T-helper 2 cell treated with Interferon-gamma antibody and Interleukin-4, amounts not matched to agents 5 μg/mL and 100 μg/mL, for 36 hours (primary cell): ENCODE data around the gene PTPRJ.

Experiments
- DNase-seq: peaks from one replicate; pipeline ENCODE4 v3.0.0; 2021; ENCODE audit warnings: low spot score
- H3K27ac Mint-ChIP-seq: one replicate; pipeline ENCODE4 v1.8.0; 2021; ENCODE audit warnings: mild to moderate bottlenecking, mixed read lengths
- H3K27me3 Mint-ChIP-seq: one replicate; pipeline ENCODE4 v1.8.0; 2021; ENCODE audit warnings: low read depth, mixed read lengths
- H3K36me3 Mint-ChIP-seq: one replicate; pipeline ENCODE4 v1.8.0; 2021; ENCODE audit warnings: low read depth, mixed read lengths
- H3K4me1 Mint-ChIP-seq: one replicate; pipeline ENCODE4 v1.8.0; 2021; ENCODE audit warnings: low read depth, mixed read lengths
- H3K4me3 Mint-ChIP-seq: one replicate; pipeline ENCODE4 v1.8.0; 2022; ENCODE audit warnings: mild to moderate bottlenecking, moderate library complexity, mixed read lengths
- H3K9me3 Mint-ChIP-seq: one replicate; pipeline ENCODE4 v1.8.0; 2021; ENCODE audit warnings: mixed read lengths

Gene PTPRJ

GRCh38 chr11:48093795-48094642 is 113.7 kb downstream of the PTPRJ start:
- Mint-ChIP-seq H3K4me3 (no peak overlapping the region), H3K27ac (peak overlapping the region; percentile 10), H3K4me1 (peaks cover 61% of the 10 kb centered on the region)

GRCh38 chr11:48094643-48095339 is 114.4 kb downstream of the PTPRJ start:
- peaks cover 22% of the 10 kb centered on the region for H3K36me3 Mint-ChIP-seq
- no peaks in the 10 kb centered on the region for H3K27me3 Mint-ChIP-seq
- H3K4me1 Mint-ChIP-seq = peaks cover 62% of the 10 kb centered on the region
- DNase-seq = no peak
- no peak overlapping the region for H3K4me3 Mint-ChIP-seq
- H3K27ac Mint-ChIP-seq = peak overlapping the region; percentile 51
- H3K9me3 Mint-ChIP-seq = no peaks in the 10 kb centered on the region

More at GRCh38 chr11:48093795-48094642, 113.7 kb downstream of the PTPRJ start:
- Mint-ChIP-seq H3K36me3 (peaks cover 17% of the 10 kb centered on the region), H3K9me3 (no peaks in the 10 kb centered on the region), H3K27me3 (no peaks in the 10 kb centered on the region)
- DNase-seq = peak; percentile 2

DNA sequence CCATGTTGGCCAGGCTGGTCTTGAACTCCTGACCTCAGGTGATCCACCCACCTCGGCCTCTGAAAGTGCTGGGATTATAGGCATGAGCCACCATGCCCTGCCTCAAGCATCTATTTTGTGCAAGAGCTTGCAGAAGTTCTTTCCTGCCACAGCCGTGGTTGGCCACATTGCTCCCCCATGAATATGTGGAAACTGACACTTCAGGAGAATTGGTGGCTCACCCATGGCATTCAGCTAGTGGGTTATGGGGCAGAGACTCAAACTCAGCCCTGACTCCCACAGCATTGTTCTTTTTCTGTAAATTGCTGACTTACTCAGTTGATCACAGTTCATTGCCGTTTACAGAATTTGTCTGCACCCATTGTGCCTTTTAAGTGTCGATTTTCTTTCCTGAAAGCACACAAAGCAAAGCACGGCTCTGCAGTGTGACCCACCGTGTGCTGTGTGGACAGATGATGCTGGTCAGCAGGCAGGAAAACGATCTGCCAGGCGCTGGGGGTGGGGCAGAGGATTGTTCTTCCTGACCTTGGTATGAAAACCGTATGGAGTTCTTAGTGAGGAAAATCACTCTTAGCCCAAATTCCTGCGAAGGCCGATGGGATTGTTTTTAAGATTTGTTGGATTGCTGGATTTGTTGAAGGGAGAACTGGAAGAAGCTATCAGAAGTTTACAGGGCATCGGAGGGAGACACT is 115.6 kb downstream of the PTPRJ start:
- Mint-ChIP-seq H3K36me3 (peaks cover 22% of the 10 kb centered on the region), H3K9me3 (no peaks in the 10 kb centered on the region), H3K4me1 (peaks cover 57% of the 10 kb centered on the region), H3K27ac (peak overlapping the region; percentile 31), H3K4me3 (no peak overlapping the region), H3K27me3 (no peaks in the 10 kb centered on the region)
- peak; percentile 33 for DNase-seq

DNA sequence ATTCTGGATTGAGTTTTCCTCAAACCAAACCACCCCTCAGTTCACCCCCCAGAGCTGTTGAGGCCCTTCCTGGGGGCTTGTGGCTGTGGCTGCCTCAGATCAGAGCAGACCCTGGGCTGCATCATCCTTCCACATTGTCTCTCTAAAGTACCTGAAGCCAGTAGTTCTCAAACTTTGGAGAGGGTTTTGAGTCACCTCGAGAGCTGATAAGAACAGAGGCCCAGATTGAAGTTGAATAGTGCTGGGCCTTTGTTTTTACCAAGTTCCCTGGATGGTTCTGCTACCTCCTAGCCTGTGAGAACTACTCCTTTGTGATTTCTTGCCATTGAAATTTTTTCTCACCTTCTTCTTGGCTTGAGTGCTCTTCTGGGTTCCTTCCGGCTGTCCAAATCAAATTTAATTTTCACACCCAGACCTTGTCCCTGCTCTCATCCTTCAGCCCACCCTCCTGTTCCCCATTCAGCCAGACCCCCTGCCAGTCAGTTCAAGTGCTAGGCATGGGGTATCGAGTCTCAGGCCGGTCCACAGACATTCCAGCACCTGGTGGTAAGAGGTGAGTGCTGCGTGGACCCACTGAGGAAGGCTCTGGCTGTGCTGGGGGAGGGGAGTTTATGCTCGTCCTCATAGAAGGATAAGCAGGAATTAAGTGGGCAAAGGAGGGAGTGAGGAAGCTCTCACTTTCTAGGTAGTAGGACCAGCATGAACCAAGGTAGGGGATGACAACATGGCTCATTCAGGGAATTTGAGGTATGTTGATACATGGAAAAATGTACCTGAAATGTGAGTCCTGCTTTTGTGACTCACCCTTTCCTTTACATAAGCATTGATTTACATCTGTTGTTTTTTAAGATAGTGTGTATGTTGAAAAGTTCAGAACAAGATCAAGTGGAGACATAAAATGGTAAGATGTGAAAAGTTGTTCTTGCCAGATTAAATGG is 116.5 kb downstream of the PTPRJ start:
- H3K9me3 Mint-ChIP-seq = no peaks in the 10 kb centered on the region
- H3K4me3 Mint-ChIP-seq = peak overlapping the region; percentile 16
- peaks cover 53% of the 10 kb centered on the region for H3K4me1 Mint-ChIP-seq
- peak overlapping the region; percentile 53 for H3K27ac Mint-ChIP-seq
- no peaks in the 10 kb centered on the region for H3K27me3 Mint-ChIP-seq
- DNase-seq = no peak
- H3K36me3 Mint-ChIP-seq = peaks cover 22% of the 10 kb centered on the region

- DNase-seq = no peak
- H3K9me3 Mint-ChIP-seq = no peaks in the 10 kb centered on the region
- peaks cover 20% of the 10 kb centered on the region for H3K36me3 Mint-ChIP-seq
- no peak overlapping the region for H3K4me3 Mint-ChIP-seq
- no peak overlapping the region for H3K27ac Mint-ChIP-seq
- peaks cover 55% of the 10 kb centered on the region for H3K4me1 Mint-ChIP-seq
- H3K27me3 Mint-ChIP-seq = no peaks in the 10 kb centered on the region
These were observed 117.7 kb downstream of the PTPRJ start for GRCh38 chr11:48098024-48098423.

DNA sequence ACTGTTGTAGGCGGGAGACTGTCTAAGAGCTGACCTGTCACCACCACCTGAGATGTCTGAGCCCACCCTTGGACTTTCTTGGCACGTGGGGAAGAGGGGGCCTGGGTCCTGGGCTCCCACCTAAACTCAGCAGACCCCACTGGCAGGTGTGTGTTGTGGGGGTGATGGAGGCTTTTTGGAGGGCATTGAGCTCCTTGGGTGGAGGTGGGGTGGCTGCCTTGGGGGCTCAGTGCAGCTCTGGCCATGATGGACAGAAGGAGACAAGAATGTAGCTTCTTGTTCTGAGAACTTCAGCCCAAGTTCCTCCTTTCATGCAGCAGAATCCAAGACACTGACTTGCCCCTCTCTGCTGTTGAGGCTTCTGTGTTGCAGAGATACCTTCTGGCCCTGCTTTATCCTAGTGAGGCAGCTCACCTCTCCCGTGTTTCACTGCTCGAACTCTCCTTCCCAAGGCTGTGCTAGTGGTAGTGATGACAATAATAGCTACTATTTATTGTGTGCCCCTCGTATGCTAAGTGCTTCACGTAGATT is 119.6 kb downstream of the PTPRJ start:
- Mint-ChIP-seq H3K27ac (no peak overlapping the region), H3K36me3 (peaks cover 17% of the 10 kb centered on the region), H3K4me3 (no peak overlapping the region), H3K9me3 (no peaks in the 10 kb centered on the region), H3K27me3 (no peaks in the 10 kb centered on the region), H3K4me1 (peaks cover 46% of the 10 kb centered on the region)
- no peak for DNase-seq

DNA sequence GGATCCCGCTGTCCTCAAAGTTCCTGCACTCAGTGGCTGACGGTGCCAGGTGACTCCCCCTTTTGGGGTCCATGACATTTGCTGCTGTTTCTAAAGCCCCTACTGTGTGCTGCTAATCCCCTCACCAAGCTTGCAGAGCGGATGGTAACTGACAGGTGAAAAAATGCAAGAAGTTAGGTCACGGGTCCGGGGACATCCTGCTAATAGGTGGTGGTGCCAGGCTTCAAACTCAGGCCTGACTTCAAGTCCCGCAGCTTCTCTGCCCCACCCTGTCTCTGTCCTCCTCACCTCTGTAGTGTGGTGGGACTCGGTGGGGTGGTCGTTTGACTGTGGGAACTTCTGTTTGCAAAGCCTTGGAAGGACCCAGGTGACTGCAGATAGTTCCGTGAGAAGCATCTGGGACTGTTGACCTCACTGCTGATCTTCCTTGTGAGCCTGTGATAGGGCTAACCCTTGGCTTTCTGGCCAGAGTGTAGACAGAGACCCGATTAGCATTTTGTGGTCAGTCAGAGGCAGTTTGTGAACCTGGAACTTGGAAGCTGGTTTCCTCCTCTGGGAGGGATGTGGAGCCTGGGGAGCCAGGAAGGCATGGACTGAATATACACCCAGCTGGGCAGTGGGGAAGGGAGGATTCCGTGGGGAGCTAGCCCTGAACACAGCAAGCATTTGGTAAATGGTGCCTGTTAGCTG is 120.8 kb downstream of the PTPRJ start:
- no peak for DNase-seq
- no peak overlapping the region for H3K4me3 Mint-ChIP-seq
- no peaks in the 10 kb centered on the region for H3K9me3 Mint-ChIP-seq
- no peaks in the 10 kb centered on the region for H3K27me3 Mint-ChIP-seq
- H3K4me1 Mint-ChIP-seq = peaks cover 49% of the 10 kb centered on the region
- peaks cover 15% of the 10 kb centered on the region for H3K36me3 Mint-ChIP-seq
- H3K27ac Mint-ChIP-seq = peak overlapping the region; percentile 8

DNA sequence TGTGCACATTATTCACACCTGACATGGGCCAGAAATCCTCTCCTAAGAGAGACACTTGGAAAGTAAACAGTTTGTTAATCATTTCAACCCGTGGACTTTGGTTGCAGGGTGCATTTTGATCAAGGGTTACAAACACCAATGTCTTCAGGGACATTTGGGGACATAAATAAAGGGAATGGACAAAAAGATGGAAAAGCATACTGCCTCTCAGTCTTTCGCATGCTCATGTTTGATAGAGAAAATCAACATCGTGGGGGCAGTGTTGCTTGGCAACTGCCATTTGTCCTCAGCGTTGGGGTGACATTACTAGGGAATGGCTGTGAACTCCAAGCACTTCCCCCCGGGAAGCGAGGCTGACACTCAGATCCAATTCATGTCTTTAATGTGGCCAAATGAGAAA is 121.6 kb downstream of the PTPRJ start:
- no peaks in the 10 kb centered on the region for H3K27me3 Mint-ChIP-seq
- DNase-seq = no peak
- H3K36me3 Mint-ChIP-seq = peaks cover 9% of the 10 kb centered on the region
- H3K4me1 Mint-ChIP-seq = peaks cover 47% of the 10 kb centered on the region
- H3K4me3 Mint-ChIP-seq = no peak overlapping the region
- H3K27ac Mint-ChIP-seq = no peak overlapping the region
- H3K9me3 Mint-ChIP-seq = no peaks in the 10 kb centered on the region

DNA sequence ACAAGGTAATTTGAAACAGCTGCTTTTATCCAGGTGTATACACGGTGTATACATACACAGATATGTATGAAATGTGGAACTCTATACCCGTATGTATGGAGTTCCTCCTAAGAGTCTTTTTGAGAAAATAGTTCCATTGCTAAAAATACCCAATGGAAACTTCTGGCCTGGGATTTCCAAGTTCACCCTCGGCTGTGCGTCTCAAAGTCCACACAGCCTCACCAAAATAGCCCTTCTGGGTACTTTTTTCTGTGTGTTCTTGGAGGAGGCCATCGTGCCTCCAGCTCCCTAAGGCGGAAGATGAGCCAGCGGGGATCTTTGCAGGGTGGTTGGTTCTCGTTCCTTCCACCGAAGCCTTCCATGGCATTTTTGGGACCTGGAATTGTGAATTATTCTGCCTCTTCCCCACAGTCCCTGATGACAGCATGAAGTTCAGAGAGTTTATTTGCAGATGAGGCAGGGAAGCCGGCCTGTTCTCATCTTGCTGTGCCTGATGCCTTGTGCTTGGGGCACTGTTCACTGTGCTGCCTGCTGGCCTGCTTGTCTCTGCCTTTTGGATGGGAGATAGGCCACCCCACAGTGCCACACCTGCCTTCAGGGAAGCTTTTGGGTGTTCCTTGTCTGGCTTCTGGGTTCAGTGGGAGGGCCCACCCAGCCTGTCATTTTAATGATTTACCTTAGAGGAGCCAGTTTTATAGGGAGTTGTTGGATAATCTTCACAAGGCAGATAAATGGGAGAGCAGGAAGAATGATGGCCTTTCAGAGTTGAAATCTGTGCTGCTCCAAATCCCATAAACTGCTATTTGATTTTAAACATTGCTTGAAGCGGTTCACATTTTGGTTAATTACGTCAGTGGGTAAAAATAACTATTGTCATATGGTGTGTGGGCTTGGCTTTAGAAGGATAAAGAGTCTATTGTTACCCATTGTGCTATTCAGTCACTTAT is 123.5 kb downstream of the PTPRJ start:
- peaks cover 61% of the 10 kb centered on the region for H3K4me1 Mint-ChIP-seq
- no peak for DNase-seq
- H3K27ac Mint-ChIP-seq = peak overlapping the region; percentile 18
- H3K9me3 Mint-ChIP-seq = no peaks in the 10 kb centered on the region
- no peak overlapping the region for H3K4me3 Mint-ChIP-seq
- H3K27me3 Mint-ChIP-seq = no peaks in the 10 kb centered on the region
- peaks cover 6% of the 10 kb centered on the region for H3K36me3 Mint-ChIP-seq

DNA sequence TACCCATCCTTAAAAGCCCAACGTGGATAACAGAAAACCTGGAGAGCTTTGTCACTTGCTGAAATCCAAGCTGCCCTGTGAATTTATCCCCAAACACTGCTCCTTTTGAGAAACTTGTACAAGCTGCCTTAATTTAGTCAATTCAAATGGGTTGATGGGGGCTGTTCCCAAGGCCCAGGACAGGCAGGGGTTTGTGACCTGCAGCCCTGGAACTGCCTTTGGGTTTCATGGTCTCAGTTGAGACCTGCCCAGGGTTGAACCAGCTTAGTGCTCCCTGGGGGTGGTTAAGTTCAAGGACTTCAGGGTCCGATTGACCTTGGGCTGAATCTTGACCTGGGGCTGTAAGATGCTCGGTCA is 124.2 kb downstream of the PTPRJ start:
- H3K4me1 Mint-ChIP-seq = peaks cover 63% of the 10 kb centered on the region

DNA sequence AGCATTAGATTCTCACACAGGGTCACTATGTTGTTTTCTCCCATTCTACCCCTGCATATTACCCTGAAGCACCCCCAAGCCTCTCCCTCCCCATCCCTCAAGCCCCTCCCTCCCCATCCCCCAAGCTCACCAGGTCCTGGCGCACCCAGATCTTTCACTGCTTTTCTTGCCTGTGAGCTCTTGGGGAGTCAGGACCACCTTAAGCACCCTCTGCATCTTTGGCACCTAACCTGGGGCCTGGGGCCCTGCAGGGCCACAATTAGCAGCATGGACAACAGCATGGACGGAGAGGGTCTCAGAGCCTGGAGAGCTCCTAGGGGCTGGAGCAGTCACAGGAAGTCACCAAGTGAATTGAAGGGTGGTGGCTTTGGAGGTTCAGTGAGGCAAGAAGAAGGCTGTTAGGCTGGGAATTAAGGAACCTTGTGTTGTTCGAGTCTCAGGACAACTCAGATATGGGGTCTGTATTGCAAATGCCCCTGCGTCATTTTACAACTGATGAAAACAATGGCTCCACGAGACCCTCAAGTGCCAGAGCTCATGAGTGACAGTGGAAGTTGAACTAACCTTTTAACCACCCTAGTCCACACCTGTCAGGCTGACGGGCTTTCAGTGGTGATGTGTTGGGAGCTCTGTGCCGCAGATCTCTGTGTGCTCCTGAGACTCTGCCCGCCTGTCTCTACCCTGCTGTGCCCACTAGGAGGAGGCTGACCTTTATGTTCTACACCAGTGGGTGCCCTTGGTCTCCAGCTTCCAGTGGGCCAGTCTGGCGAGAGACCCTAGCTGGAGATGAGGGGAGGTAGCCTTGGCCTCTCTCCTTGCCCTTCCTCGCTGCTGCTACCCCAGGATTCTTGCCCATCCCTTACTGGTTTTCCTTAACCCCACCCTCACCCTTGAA is 125.0 kb downstream of the PTPRJ start:
- Mint-ChIP-seq H3K4me1 (peaks cover 60% of the 10 kb centered on the region), H3K36me3 (no peaks in the 10 kb centered on the region), H3K27ac (no peak overlapping the region), H3K4me3 (no peak overlapping the region), H3K9me3 (no peaks in the 10 kb centered on the region), H3K27me3 (no peaks in the 10 kb centered on the region)
- DNase-seq = no peak

More for the DNA sequence above, 124.2 kb downstream of the PTPRJ start:
- Mint-ChIP-seq H3K9me3 (no peaks in the 10 kb centered on the region), H3K27ac (no peak overlapping the region), H3K4me3 (no peak overlapping the region), H3K36me3 (peaks cover 2% of the 10 kb centered on the region), H3K27me3 (no peaks in the 10 kb centered on the region)
- DNase-seq = no peak
